Left ventricle myocardium inferior (tissue), 1 donor: ENCODE data around the gene MAGI1. TPM values are rescaled to one million over a fixed set of nuclear protein-coding genes. Genes with fewer than 3 reads are reported as not detected.

Source experiments
- DNase-seq: peaks from one replicate; pipeline ENCODE4 v3.0.0-alpha.2; 2020
- H3K27ac ChIP-seq: fragments of 200-600 bp; replicated peaks from 2 replicates; pipeline ENCODE4 v1.8.0; 2021
- H3K27me3 ChIP-seq: fragments of 200-600 bp; 2 replicates; pipeline ENCODE4 v1.8.0; 2021; ENCODE audit warnings: low read depth
- H3K36me3 ChIP-seq: fragments of 200-600 bp; 2 replicates; pipeline ENCODE4 v1.8.0; 2021
- H3K4me1 ChIP-seq: fragments of 200-600 bp; 2 replicates; pipeline ENCODE4 v1.8.0; 2021
- H3K4me3 ChIP-seq: fragments of 200-600 bp; 2 replicates; pipeline ENCODE4 v1.8.0; 2021; ENCODE audit warnings: mild to moderate bottlenecking, moderate library complexity
- H3K9me3 ChIP-seq: fragments of 200-600 bp; replicated peaks from 2 replicates; pipeline ENCODE4 v1.8.0; 2021
- CTCF ChIP-seq: fragments of 200-600 bp; IDR thresholded peaks from 2 replicates; pipeline ENCODE4 v1.8.0; 2021; ENCODE audit warnings: antibody characterized with exemption, mild to moderate bottlenecking, borderline replicate concordance
- intact Hi-C: fragments of 100-400 bp; cut with micrococcal nuclease; formaldehyde crosslinking; loops from one replicate; pipeline ENCODE4 v1.11.0; 2022
- total RNA-seq: library from RNA; stranded (reverse); fragmentation: NEBNext Ultra II Directional; extraction: Animal tissue kit (Norgen Biotek cat#: 25700); gene quantifications from one replicate; pipeline ENCODE4 v1.2.1, GENCODE V29; 2021
- donor health status: DM: no; HTN: yes; CAD: no; lungs with severe emphysema.

MAGI1 gene
- total RNA-seq, 1 donor from 2014 or later: 36.6 TPM

GRCh38 chr3:65888980-65889706 is 149.6 kb downstream of the MAGI1 start:
- no peaks in the 10 kb centered on the region for H3K36me3 ChIP-seq
- no peak overlapping the region for H3K4me3 ChIP-seq
- H3K27ac ChIP-seq: peak overlapping the region; percentile 51
- peaks cover 37% of the 10 kb centered on the region for H3K4me1 ChIP-seq
- H3K27me3 ChIP-seq: no peaks in the 10 kb centered on the region
- no peaks in the 10 kb centered on the region for H3K9me3 ChIP-seq
- intact Hi-C loops: no loop called here
- no peak for TF ChIP-seq CTCF
- DNase-seq: no peak

DNA sequence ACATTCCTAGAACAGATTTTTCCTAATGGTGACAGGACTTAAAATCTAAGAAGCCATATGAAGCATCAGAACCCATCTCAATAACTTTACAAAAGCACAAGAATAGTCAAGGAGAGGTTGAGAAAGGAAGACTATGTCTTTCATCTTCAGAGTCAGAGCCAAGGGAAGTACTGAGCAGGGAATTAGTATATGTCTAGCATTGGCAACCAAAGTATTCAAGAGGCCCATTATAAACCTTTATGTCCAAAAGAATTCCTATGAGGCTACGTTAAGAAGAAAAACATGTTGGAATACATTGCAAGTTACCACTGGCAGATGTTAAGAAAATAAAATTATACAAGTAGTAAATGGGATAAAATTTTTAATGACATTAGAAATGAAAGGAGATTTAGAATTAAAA is 150.5 kb downstream of the MAGI1 start:
- H3K36me3 ChIP-seq: no peaks in the 10 kb centered on the region
- no peak overlapping the region for H3K4me3 ChIP-seq
- intact Hi-C loops: no loop called here
- peaks cover 40% of the 10 kb centered on the region for H3K4me1 ChIP-seq
- no peak overlapping the region for H3K27ac ChIP-seq
- no peak for TF ChIP-seq CTCF
- H3K9me3 ChIP-seq: no peaks in the 10 kb centered on the region
- no peaks in the 10 kb centered on the region for H3K27me3 ChIP-seq
- no peak for DNase-seq

DNA sequence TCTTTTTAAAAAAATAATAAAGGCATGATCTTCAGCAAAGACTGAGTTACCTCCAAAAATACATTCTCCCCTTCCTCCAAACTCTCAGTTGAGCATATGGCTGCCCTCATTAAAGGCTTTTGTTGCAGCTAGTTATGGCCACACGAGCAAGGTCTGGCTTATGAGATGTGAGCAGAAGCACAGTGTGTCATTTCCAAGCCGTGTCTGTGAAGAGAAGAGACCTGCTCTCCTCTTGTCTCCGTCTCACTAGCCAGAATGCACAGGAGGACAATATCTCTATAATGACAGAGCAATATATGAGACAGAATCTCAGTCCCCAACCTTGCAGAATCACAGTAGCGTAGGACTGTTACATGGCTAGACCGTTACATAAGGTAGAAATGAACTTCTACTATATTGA is 152.3 kb downstream of the MAGI1 start:
- Histone ChIP-seq H3K4me1 (peaks cover 58% of the 10 kb centered on the region), H3K36me3 (no peaks in the 10 kb centered on the region), H3K27me3 (no peaks in the 10 kb centered on the region), H3K4me3 (no peak overlapping the region), H3K27ac (no peak overlapping the region), H3K9me3 (no peaks in the 10 kb centered on the region)
- TF ChIP-seq CTCF: no peak
- intact Hi-C loops: no loop called here
- DNase-seq: no peak

GRCh38 chr3:65884071-65884470 is 154.6 kb downstream of the MAGI1 start:
- intact Hi-C loops: no loop called here
- Histone ChIP-seq H3K36me3 (no peaks in the 10 kb centered on the region), H3K4me3 (no peak overlapping the region), H3K4me1 (peaks cover 52% of the 10 kb centered on the region), H3K9me3 (no peaks in the 10 kb centered on the region), H3K27me3 (no peaks in the 10 kb centered on the region), H3K27ac (no peak overlapping the region)
- TF ChIP-seq CTCF: no peak
- DNase-seq: no peak

DNA sequence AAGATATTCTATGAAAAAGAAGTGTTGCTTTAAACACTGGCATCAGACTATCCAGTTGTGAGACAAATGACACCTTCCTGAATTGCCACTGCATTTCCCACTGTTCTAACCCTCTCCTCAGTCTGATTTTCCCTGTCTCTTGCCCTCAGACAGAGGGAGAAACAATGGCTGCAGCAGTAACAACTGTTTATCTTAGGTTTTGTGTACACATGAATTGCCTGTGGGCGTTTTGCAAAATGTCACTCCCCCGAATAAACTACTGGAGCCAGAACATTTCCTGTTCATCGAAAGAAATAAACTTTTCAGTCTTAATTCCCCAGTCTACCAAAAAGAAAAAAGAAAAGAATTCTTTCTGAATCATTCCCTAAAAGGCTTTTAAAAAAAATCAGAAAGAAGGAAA is 155.1 kb downstream of the MAGI1 start:
- Histone ChIP-seq H3K27ac (no peak overlapping the region), H3K27me3 (no peaks in the 10 kb centered on the region), H3K4me3 (no peak overlapping the region), H3K4me1 (peaks cover 48% of the 10 kb centered on the region), H3K9me3 (no peaks in the 10 kb centered on the region), H3K36me3 (no peaks in the 10 kb centered on the region)
- intact Hi-C loops: no loop called here
- TF ChIP-seq CTCF: no peak
- DNase-seq: no peak
